ENCODE data around the gene SAE1.
"Not testable (repeated sequence)": the region's sequence is repeated elsewhere in the genome, so short reads cannot be mapped to it uniquely, and the experiment has no call there.

Gene SAE1

GRCh38 chr19:47130589-47131227 is at the start of gene SAE1:
SAE1 (plus strand) TSS chr19:47130835; CDS start chr19:47130931, 96 bp downstream.
- DNase-seq (ENCODE audit: low read depth, low spot score) = peak; percentile 97

GRCh38 chr19:47081095-47081494 is 49.5 kb upstream of the SAE1 start:
- DNase-seq (ENCODE audit: low read depth, low spot score) = no peak

GRCh38 chr19:47082493-47082892 is 48.1 kb upstream of the SAE1 start:
- DNase-seq (ENCODE audit: low read depth, low spot score) = no peak

- no peak for DNase-seq (ENCODE audit: low read depth, low spot score)
Observed at GRCh38 chr19:47084879-47085439, 45.7 kb upstream of the SAE1 start.

GRCh38 chr19:47086280-47086679 is 44.4 kb upstream of the SAE1 start:
- DNase-seq (ENCODE audit: low read depth, low spot score) = no peak

- no peak for DNase-seq (ENCODE audit: low read depth, low spot score)
Observed at GRCh38 chr19:47089767-47090350, 40.8 kb upstream of the SAE1 start.

- DNase-seq (ENCODE audit: low read depth, low spot score) = no peak
Observed at GRCh38 chr19:47093254-47093653, 37.4 kb upstream of the SAE1 start.

- no peak for DNase-seq (ENCODE audit: low read depth, low spot score)
Observed at GRCh38 chr19:47093841-47094240, 36.8 kb upstream of the SAE1 start.

GRCh38 chr19:47094557-47095475 is 35.8 kb upstream of the SAE1 start:
- DNase-seq (ENCODE audit: low read depth, low spot score) = no peak

GRCh38 chr19:47095476-47096099 is 35.0 kb upstream of the SAE1 start:
- no peak for DNase-seq (ENCODE audit: low read depth, low spot score)

GRCh38 chr19:47096100-47096704 is 34.4 kb upstream of the SAE1 start:
- DNase-seq (ENCODE audit: low read depth, low spot score) = no peak

GRCh38 chr19:47096721-47097120 is 33.9 kb upstream of the SAE1 start:
- no peak for DNase-seq (ENCODE audit: low read depth, low spot score)

- no peak for DNase-seq (ENCODE audit: low read depth, low spot score)
Observed at GRCh38 chr19:47097396-47098201, 33.0 kb upstream of the SAE1 start.

- no peak for DNase-seq (ENCODE audit: low read depth, low spot score)
Observed at GRCh38 chr19:47098608-47099007, 32.0 kb upstream of the SAE1 start.

- DNase-seq (ENCODE audit: low read depth, low spot score) = no peak
Observed at GRCh38 chr19:47099576-47100050, 31.0 kb upstream of the SAE1 start.

GRCh38 chr19:47100290-47100689 is 30.3 kb upstream of the SAE1 start:
- no peak for DNase-seq (ENCODE audit: low read depth, low spot score)

GRCh38 chr19:47101116-47101515 is 29.5 kb upstream of the SAE1 start:
- DNase-seq (ENCODE audit: low read depth, low spot score) = not testable (repeated sequence)

GRCh38 chr19:47102346-47103060 is 28.1 kb upstream of the SAE1 start:
- no peak for DNase-seq (ENCODE audit: low read depth, low spot score)

- DNase-seq (ENCODE audit: low read depth, low spot score) = no peak
Observed at GRCh38 chr19:47104680-47105079, 26.0 kb upstream of the SAE1 start.

- no peak for DNase-seq (ENCODE audit: low read depth, low spot score)
Observed at GRCh38 chr19:47105874-47106273, 24.8 kb upstream of the SAE1 start.
